ENCODE data around the gene FAM120B.

DNA sequence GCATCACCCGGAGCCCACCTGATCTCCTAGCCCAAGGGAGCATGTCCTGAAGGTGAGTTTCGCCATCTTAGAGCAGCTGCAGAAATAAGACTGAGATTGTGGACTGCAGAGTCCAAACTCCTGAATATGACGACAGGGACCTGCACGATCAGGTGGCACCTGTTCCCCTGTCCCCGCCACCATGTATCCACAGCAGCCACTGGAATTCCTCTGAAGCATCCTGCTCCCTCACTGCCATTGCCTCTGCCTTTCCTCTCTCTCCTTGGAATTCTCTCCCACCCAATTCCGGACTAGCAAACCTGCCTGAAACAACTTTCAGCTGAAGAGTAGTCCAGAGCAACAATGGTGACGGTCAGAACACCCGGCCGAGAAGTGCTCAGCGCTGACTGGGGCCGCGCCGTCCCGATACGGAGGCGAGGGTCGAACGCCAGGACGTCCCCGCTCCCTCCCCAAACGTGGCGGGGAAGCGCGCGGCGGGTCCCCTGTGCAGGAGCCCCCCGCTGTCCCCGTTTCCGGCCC lies 694 bp upstream of the FAM120B start:
- TF ChIP-seq, protein P1, sequence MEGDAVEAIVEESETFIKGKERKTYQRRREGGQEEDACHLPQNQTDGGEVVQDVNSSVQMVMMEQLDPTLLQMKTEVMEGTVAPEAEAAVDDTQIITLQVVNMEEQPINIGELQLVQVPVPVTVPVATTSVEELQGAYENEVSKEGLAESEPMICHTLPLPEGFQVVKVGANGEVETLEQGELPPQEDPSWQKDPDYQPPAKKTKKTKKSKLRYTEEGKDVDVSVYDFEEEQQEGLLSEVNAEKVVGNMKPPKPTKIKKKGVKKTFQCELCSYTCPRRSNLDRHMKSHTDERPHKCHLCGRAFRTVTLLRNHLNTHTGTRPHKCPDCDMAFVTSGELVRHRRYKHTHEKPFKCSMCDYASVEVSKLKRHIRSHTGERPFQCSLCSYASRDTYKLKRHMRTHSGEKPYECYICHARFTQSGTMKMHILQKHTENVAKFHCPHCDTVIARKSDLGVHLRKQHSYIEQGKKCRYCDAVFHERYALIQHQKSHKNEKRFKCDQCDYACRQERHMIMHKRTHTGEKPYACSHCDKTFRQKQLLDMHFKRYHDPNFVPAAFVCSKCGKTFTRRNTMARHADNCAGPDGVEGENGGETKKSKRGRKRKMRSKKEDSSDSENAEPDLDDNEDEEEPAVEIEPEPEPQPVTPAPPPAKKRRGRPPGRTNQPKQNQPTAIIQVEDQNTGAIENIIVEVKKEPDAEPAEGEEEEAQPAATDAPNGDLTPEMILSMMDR (conservative IDR thresholded peaks at IDR 0.05; ENCODE audit: low read depth, low read length): no peak
- TF ChIP-seq POLR2A (IDR thresholded peaks at IDR 0.05; ENCODE audit: low read depth, low read length): no peak
